Sigmoid colon (tissue), 4 donors: Measurements from ENCODE around the gene TRAT1.

Experiments used
- POLR2A ChIP-seq, 2 donors: fragments of 450-650 bp; IDR thresholded peaks; one replicate each; pipeline ENCODE4 v1.6.1; 2016; ENCODE audit warnings: antibody characterized with exemption in 2 of 2, mild to moderate bottlenecking in 2 of 2, moderate library complexity in 2 of 2
- POLR2AphosphoS5 ChIP-seq, 4 donors: sonication (generic); formaldehyde crosslinking; IDR thresholded peaks; one replicate each; pipeline ENCODE4 v1.6.1; 2017; ENCODE audit warnings: antibody characterized with exemption in 4 of 4
- TF ChIP-seq, protein P1 (sequence below), 4 experiments: fragments of 450-650 bp in 3 of 4; fragments of 200-600 bp in 1 of 4; IDR thresholded peaks; one replicate each; pipeline ENCODE4 v1.5.1; 2016 to 2019; ENCODE audit warnings: antibody characterized with exemption in 4 of 4, mild to moderate bottlenecking in 3 of 4, moderate library complexity in 2 of 4

DNA sequence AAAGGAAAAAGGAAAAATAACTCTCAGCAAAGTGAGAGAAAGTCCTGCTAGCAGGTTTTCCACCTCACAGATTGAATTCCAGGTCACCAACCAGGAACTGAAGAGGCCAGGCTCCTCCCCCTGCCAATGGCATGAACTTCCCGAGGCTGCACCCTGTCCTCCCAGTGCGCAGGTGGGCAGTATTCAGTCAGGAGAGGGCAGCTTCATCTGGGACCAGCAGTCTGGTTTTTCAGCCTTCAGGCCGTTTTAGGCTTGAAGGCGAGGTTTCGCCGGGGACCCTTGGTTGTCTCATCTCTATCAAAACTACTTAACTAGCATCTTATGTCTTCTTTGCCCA lies 41.2 kb downstream of the TRAT1 start:
- TF ChIP-seq POLR2A (IDR thresholded peaks at IDR 0.05) (no peak), POLR2AphosphoS5 (IDR thresholded peaks at IDR 0.05) (no peak)
- TF ChIP-seq, protein P1, sequence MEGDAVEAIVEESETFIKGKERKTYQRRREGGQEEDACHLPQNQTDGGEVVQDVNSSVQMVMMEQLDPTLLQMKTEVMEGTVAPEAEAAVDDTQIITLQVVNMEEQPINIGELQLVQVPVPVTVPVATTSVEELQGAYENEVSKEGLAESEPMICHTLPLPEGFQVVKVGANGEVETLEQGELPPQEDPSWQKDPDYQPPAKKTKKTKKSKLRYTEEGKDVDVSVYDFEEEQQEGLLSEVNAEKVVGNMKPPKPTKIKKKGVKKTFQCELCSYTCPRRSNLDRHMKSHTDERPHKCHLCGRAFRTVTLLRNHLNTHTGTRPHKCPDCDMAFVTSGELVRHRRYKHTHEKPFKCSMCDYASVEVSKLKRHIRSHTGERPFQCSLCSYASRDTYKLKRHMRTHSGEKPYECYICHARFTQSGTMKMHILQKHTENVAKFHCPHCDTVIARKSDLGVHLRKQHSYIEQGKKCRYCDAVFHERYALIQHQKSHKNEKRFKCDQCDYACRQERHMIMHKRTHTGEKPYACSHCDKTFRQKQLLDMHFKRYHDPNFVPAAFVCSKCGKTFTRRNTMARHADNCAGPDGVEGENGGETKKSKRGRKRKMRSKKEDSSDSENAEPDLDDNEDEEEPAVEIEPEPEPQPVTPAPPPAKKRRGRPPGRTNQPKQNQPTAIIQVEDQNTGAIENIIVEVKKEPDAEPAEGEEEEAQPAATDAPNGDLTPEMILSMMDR (IDR thresholded peaks at IDR 0.05): no peak
